Loucy (cell line): ENCODE measurements around the gene TEDC2.

Source experiments
- EZH2phosphoT487 ChIP-seq: fragments of 200-600 bp; IDR thresholded peaks from 2 replicates; pipeline ENCODE4 v1.6.1; 2018; ENCODE audit warnings: antibody characterized with exemption, mild to moderate bottlenecking, moderate library complexity, borderline replicate concordance
- TF ChIP-seq, protein P1 (sequence below): fragments of 200-600 bp; sonication (generic); conservative IDR thresholded peaks from 2 replicates; pipeline ENCODE4 v1.5.1; 2014; ENCODE audit warnings: mild to moderate bottlenecking, antibody characterized with exemption, low read length

DNA sequence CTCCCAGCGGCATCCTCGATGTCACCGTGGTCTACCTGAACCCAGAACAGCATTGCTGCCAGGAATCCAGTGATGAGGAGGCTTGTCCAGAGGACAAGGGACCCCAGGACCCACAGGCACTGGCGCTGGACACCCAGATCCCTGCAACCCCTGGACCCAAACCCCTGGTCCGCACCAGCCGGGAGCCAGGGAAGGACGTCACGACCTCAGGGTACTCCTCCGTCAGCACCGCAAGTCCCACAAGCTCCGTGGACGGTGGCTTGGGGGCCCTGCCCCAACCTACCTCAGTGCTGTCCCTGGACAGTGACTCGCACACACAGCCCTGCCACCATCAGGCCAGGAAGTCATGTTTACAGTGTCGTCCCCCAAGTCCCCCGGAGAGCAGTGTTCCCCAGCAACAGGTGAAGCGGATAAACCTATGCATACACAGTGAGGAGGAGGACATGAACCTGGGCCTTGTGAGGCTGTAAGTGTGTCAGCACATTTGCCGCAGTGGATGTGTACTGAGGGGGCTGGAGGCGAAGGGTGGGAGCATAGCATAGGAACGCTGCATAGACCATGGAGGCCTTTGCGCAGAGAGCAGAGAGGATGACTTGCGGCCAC lies 3.3 kb upstream of the TEDC2 start:
- TF ChIP-seq, protein P1, sequence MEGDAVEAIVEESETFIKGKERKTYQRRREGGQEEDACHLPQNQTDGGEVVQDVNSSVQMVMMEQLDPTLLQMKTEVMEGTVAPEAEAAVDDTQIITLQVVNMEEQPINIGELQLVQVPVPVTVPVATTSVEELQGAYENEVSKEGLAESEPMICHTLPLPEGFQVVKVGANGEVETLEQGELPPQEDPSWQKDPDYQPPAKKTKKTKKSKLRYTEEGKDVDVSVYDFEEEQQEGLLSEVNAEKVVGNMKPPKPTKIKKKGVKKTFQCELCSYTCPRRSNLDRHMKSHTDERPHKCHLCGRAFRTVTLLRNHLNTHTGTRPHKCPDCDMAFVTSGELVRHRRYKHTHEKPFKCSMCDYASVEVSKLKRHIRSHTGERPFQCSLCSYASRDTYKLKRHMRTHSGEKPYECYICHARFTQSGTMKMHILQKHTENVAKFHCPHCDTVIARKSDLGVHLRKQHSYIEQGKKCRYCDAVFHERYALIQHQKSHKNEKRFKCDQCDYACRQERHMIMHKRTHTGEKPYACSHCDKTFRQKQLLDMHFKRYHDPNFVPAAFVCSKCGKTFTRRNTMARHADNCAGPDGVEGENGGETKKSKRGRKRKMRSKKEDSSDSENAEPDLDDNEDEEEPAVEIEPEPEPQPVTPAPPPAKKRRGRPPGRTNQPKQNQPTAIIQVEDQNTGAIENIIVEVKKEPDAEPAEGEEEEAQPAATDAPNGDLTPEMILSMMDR = no peak
- no peak for TF ChIP-seq EZH2phosphoT487
